Non-pigmented ciliary epithelial cell (primary cell): ENCODE data around the gene VWC2L.

Experiments used
- DNase-seq: peaks from one replicate; pipeline ENCODE4 v3.0.0-alpha.2; 2010; ENCODE audit warnings: low read depth

VWC2L gene

GRCh38 chr2:214542295-214542694 lies 131.4 kb downstream of the VWC2L start:
- no peak for DNase-seq

GRCh38 chr2:214542866-214543265 lies 132.0 kb downstream of the VWC2L start:
- DNase-seq, result peak; percentile 46

GRCh38 chr2:214543386-214543955 lies 132.6 kb downstream of the VWC2L start:
- DNase-seq, result peak; percentile 26

GRCh38 chr2:214545898-214546542 lies 135.2 kb downstream of the VWC2L start:
- DNase-seq, result no peak

- DNase-seq, result no peak
These were observed 137.1 kb downstream of the VWC2L start for GRCh38 chr2:214547931-214548330.

GRCh38 chr2:214549946-214550345 lies 139.1 kb downstream of the VWC2L start:
- DNase-seq, result no peak

GRCh38 chr2:214550786-214551185 lies 139.9 kb downstream of the VWC2L start:
- DNase-seq, result no peak

- DNase-seq, result no peak
These were observed 147.0 kb downstream of the VWC2L start for GRCh38 chr2:214557884-214558283.

GRCh38 chr2:214558341-214558740 lies 147.5 kb downstream of the VWC2L start:
- no peak for DNase-seq

- no peak for DNase-seq
These were observed 149.3 kb downstream of the VWC2L start for GRCh38 chr2:214560176-214560575.

GRCh38 chr2:214560618-214561190 lies 149.8 kb downstream of the VWC2L start:
- DNase-seq, result no peak

GRCh38 chr2:214565246-214565645 lies 154.4 kb downstream of the VWC2L start:
- no peak for DNase-seq

GRCh38 chr2:214566457-214566856 lies 155.6 kb downstream of the VWC2L start:
- DNase-seq, result no peak

GRCh38 chr2:214569419-214570035 lies 158.7 kb downstream of the VWC2L start:
- DNase-seq, result no peak

GRCh38 chr2:214574084-214574781 lies 163.4 kb downstream of the VWC2L start:
- no peak for DNase-seq

- DNase-seq, result no peak
These were observed 164.2 kb downstream of the VWC2L start for GRCh38 chr2:214575030-214575429.

GRCh38 chr2:214575465-214575864 lies 164.6 kb downstream of the VWC2L start:
- DNase-seq, result no peak

- DNase-seq, result no peak
These were observed 166.9 kb downstream of the VWC2L start for GRCh38 chr2:214577769-214578168.

GRCh38 chr2:214578442-214578841 lies 167.6 kb downstream of the VWC2L start:
- DNase-seq, result no peak

- no peak for DNase-seq
These were observed 168.2 kb downstream of the VWC2L start for GRCh38 chr2:214579035-214579434.

- DNase-seq, result no peak
These were observed 176.6 kb downstream of the VWC2L start for GRCh38 chr2:214587442-214587841.

GRCh38 chr2:214591366-214591765 lies 180.5 kb downstream of the VWC2L start:
- DNase-seq, result no peak

GRCh38 chr2:214592011-214592410 lies 181.2 kb downstream of the VWC2L start:
- no peak for DNase-seq
